GM21825 (cell line): ENCODE data around the gene OCIAD1.
"Not testable (repeated sequence)": the region's sequence is repeated elsewhere in the genome, so short reads cannot be mapped to it uniquely, and the experiment has no call there.

Experiments used
- ATAC-seq: cut with Tn5 transposase; IDR thresholded peaks from one replicate; pipeline ENCODE4 v1.9.1; 2021; ENCODE audit warnings: mild to moderate bottlenecking, moderate library complexity; ENCODE audit not compliant: unreplicated experiment

The OCIAD1 gene

DNA sequence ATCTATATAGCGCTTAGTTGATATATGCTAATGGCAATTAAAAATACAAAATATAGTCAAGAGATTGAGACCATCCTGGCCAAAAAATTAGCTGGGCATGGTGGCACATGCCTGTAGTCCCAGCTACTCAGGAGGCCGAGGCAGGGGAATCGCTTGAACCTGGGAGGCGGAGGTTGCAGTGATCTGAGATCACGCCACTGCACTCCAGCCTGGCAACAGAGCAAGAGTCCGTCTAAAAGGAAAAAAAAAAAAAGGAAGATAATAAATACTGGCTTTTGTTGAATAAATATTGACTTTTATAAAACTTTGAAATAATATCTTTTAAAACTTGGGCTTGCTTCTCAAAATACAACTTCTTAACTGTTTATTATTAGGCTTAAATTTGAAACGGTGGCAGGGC lies 14.6 kb upstream of the OCIAD1 start:
- not testable (repeated sequence) for ATAC-seq

DNA sequence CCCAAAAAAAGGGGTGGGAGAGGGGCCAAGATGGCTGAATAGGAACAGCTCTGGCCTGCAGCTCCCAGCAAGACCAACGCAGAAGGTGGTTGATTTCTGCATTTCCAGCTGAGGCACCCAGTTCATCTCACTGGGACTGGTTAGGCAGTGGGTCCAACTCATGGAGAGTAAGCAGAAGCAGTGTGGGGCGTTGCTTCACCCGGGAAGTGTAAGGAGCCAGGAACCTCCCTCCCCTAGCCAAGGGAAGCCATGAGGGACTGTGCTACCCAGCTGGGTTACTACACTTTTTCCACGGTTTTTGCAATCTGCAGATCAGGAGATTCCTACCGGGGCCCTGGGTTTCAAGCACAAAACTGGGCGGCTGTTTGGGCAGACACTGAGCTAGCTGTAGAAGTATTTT lies 13.9 kb upstream of the OCIAD1 start:
- ATAC-seq = no peak

- not testable (repeated sequence) for ATAC-seq
Measured at GRCh38 chr4:48821431-48821830, 9.5 kb upstream of the OCIAD1 start.

- no peak for ATAC-seq
Measured at GRCh38 chr4:48827622-48828021, 3.3 kb upstream of the OCIAD1 start.

- ATAC-seq = no peak
Measured at GRCh38 chr4:48831532-48832030, 693 bp downstream of the OCIAD1 start.

- no peak for ATAC-seq
Measured at GRCh38 chr4:48832571-48832970, 1.7 kb downstream of the OCIAD1 start.

DNA sequence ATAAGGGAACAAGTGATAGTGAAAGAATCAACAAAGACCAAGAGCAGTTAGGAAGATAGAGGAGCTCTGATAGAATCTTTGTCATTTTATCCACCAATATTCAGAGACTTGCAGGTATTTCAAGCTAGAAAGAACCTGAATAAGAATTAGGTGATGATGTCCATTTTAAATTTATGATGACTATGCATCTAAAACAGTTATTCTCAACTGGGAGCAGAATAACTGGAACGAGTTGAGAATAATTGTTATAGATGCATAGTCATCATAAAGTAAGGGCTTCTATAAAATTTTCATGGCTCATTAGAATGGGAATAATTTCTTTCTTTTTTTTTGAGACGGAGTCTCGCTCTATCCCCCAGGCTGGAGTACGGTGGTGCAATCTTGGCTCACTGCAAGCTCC lies 5.8 kb downstream of the OCIAD1 start:
- ATAC-seq = no peak

DNA sequence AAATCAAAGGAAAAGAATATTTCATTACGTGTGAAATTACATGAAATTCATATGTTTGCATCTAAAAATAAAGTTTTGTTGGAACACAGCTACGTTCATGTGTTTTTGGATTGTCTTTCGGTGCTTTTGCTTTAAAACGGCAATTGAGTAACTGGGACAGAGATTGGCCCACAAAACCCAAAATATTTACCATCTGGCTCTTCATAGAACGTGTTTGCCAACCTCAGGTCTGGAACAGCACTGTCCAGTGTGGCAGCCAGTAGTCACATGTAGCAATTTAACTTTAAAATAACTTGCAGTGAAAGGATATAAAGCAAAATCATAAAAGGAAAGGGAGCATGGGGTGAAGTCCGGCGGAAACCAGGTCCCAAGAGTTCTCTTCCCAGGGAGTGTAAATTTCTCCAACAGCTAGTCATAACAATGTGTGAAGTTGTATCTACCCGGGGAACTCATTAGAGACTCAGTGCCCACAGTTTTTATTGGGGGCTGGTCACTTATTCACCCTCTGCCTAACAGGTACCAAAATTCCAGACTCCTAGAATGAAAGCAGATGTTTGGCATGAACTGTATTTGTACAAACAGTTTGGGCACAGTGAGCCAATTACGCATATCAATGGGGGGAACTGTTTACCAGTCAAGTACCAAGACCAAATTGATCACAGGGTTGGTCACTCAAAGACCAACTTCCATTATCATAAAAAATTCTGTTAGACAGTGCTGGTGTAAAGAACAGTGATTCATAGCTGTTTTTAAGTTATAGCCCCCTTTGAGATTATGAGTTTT lies 10.3 kb downstream of the OCIAD1 start:
- no peak for ATAC-seq

GRCh38 chr4:48844843-48845242 lies 14.0 kb downstream of the OCIAD1 start:
- ATAC-seq = no peak

DNA sequence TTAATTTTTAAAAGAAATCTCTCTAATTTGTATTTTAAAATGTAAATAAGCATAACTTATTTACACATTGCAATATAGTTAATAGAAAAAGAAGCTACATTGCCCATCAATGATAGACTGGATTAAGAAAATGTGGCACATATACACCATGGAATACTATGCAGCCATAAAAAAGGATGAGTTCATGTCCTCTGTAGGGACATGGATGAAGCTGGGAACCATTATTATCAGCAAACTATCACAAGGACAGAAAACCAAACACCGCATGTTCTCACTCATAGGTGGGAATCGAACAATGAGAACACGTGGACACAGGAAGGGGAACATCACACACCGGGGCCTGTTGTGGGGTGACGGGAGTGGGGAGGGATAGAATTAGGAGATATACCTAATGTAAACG lies 17.9 kb downstream of the OCIAD1 start:
- ATAC-seq = not testable (repeated sequence)

- ATAC-seq = no peak
Measured at GRCh38 chr4:48851651-48852050, 20.8 kb downstream of the OCIAD1 start.

- no peak for ATAC-seq
Measured at GRCh38 chr4:48853604-48854394, 22.9 kb downstream of the OCIAD1 start.

- no peak for ATAC-seq
Measured at GRCh38 chr4:48854395-48854683, 23.5 kb downstream of the OCIAD1 start.

GRCh38 chr4:48854982-48855381 lies 24.1 kb downstream of the OCIAD1 start:
- ATAC-seq = no peak

DNA sequence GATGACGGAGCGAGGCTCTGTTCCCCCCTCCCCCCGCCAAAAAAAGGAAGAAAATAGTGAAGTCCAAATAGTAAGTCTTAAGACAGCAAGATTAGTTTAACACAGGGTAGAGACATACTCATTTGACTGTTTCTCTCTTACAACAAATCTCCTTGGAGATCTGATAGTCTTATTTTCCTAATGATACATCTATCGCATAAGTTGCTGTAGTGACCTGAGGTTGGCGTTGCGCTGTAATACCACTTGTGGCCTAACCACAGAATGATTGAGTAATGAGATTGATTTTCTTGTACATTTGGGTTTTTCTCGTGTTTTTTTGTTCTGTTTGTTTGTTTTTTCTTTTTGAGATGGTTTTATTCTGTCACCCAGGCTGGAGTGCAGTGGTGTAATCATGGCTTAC lies 27.2 kb downstream of the OCIAD1 start:
- no peak for ATAC-seq

- ATAC-seq = no peak
Measured at GRCh38 chr4:48862038-48862437, 31.1 kb downstream of the OCIAD1 start.

DNA sequence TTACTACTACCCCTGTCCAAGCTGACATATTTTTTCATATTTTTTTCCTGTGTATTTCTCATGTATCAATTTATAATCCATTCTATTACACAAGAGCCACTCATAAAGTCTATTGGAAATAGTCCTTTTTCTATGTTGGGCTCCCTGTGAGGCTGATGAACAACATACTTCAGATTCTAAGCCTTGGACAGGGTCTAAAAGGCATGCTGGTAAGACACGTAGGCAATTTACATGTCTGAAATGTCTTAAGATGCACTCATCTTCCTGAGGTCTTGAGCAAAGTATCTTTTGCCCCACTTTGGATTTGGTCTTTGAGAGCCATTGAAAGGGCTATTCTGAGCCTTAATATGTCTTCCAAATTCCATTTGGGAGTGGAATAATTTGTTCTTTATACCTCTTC lies 31.8 kb downstream of the OCIAD1 start:
- ATAC-seq = no peak

- ATAC-seq = no peak
Measured at GRCh38 chr4:48863728-48864127, 32.8 kb downstream of the OCIAD1 start.

- not testable (repeated sequence) for ATAC-seq
Measured at GRCh38 chr4:48864696-48865095, 33.8 kb downstream of the OCIAD1 start.

DNA sequence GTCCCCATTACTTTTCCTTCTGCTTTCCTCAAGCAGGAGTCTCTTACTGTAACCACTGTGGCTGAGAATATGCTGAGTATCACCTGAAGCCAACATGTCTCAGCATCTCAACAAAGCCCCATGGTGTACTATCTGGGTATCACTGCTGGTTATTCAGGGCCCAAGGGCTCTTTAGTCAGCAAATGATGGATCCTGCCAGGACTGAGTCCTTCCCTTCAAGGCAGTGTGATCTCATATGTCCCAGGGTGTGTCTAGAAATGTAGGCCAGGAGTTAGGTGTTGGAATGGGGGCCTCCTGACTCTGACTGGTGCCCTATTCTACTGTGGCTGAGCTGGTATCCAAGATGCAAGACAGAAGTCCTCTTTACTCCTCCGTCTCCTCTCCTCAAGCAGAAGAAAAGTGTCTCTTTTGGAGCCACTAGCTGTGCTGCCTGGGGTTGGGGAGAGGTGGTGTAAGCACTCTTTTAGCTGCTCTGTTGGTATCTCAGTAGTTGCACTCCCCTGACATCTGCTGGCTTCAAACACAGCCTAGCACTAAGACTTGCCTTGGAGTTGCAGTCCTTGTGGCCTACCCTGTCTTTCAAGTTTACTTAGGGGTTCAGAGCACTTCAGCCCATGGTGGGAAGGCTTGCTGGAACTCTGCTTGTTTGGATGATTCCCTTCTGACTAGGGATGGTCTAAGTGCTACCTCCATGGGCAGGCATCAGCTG lies 47.1 kb downstream of the OCIAD1 start:
- no peak for ATAC-seq

DNA sequence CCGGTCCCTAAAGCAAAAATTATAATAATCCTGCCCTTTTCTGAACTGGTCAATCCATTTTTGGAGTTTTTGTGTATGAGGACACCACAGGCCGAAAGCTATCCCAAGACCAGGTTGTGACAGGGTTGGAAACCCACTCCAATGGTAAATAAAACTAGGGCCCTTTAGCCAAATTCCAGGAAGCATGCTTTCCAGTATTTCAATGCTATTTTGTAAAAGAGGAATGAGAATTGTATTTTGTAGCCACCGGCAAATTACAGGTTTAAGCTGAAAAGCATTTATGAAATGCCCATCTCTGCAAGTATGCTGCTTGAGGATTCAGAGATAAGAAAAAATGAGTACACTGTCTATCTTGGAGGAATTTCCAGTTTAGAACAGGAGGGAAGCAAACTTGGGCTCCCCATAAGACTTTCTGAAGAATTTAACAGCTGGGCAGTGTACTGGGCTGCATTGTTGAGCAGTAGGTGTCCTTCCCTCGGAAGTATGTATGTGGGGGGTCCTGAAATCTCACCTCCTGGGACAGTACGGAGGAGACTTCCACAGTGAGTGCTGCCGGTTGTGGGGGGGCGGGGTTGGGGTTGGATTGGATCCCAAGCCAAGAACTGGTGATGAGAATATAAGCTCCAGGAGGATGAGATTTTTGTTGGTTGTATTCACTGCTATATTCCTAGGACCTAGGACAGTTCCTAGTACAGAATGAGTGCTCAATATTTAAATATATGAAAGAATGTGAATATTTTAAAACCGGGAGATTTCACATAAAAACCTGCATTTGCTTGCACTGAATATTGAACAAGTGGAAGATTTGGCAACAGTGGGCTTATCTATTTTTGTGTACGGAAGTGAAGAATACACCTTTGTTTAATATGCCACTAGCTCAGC lies 48.9 kb downstream of the OCIAD1 start:
- ATAC-seq = no peak
